ENCODE results near the gene NFIX. TPM values are rescaled to one million over a fixed set of nuclear protein-coding genes. Genes with fewer than 3 reads are reported as not detected.

The NFIX gene
- total and polyA plus RNA-seq, 2 donors from 2014 or later = 4.3 to 65.0 TPM

- DNase-seq (peak in 4 of 5 donors; percentile 68 to 95 (median 85)), FAIRE-seq (no peak)
- Histone ChIP-seq H3K27me3 (ENCODE audit: control insufficient read depth, insufficient read depth, low read length) (peaks cover 49% of the 10 kb centered on the region), H3K4me1 (ENCODE audit: control insufficient read depth in 2 of 3, insufficient read depth in 2 of 3, low read depth in 1 of 3, low read length in 3 of 3) (peaks cover 4 to 29% (median 8%) of the 10 kb centered on the region in 3 donors), H3K9ac (ENCODE audit: low read length in 3 of 3) (peak overlapping the region in 1 of 3 donors; percentile 38), H3K27ac (ENCODE audit: low read depth in 2 of 2, low read length in 2 of 2) (peak overlapping the region; percentile 72 to 84), H3K4me3 (ENCODE audit: low read length in 3 of 3) (peak overlapping the region; percentile 17 to 56 (median 50)), H3K36me3 (ENCODE audit: control insufficient read depth in 2 of 3, insufficient read depth in 3 of 3, low read length in 3 of 3) (peaks cover 0 to 2% (median 0%) of the 10 kb centered on the region in 3 donors), H3K9me3 (ENCODE audit: control insufficient read depth in 2 of 3, insufficient read depth in 1 of 3, low read length in 3 of 3) (no peaks in the 10 kb centered on the region)
- no peak for TF ChIP-seq CTCF (IDR thresholded peaks at IDR 0.05; ENCODE audit: borderline replicate concordance, extremely low read depth, insufficient read depth)
- intact Hi-C loops (cut with DNase I) = no loop called here
Measured at GRCh38 chr19:13022859-13023636, 27.8 kb downstream of the NFIX start.

GRCh38 chr19:13023656-13024055 is 28.4 kb downstream of the NFIX start:
- Histone ChIP-seq H3K4me1 (ENCODE audit: control insufficient read depth in 2 of 3, insufficient read depth in 2 of 3, low read depth in 1 of 3, low read length in 3 of 3) (peaks cover 4 to 26% (median 8%) of the 10 kb centered on the region in 3 donors), H3K36me3 (ENCODE audit: control insufficient read depth in 2 of 3, insufficient read depth in 3 of 3, low read length in 3 of 3) (peaks cover 0 to 2% (median 0%) of the 10 kb centered on the region in 3 donors), H3K27ac (ENCODE audit: low read depth in 2 of 2, low read length in 2 of 2) (no peak overlapping the region), H3K27me3 (ENCODE audit: control insufficient read depth, insufficient read depth, low read length) (peaks cover 51% of the 10 kb centered on the region), H3K4me3 (ENCODE audit: low read length in 3 of 3) (peak overlapping the region in 1 of 3 donors; percentile 50), H3K9me3 (ENCODE audit: control insufficient read depth in 2 of 3, insufficient read depth in 1 of 3, low read length in 3 of 3) (no peaks in the 10 kb centered on the region), H3K9ac (ENCODE audit: low read length in 3 of 3) (no peak overlapping the region)
- no peak for FAIRE-seq
- DNase-seq = no peak
- intact Hi-C loops (cut with DNase I) = no loop called here
- no peak for TF ChIP-seq CTCF (IDR thresholded peaks at IDR 0.05; ENCODE audit: borderline replicate concordance, extremely low read depth, insufficient read depth)

GRCh38 chr19:13024126-13024950 is 29.1 kb downstream of the NFIX start:
- Histone ChIP-seq H3K27ac (ENCODE audit: low read depth in 2 of 2, low read length in 2 of 2) (no peak overlapping the region), H3K4me1 (ENCODE audit: control insufficient read depth in 2 of 3, insufficient read depth in 2 of 3, low read depth in 1 of 3, low read length in 3 of 3) (peaks cover 4 to 26% (median 8%) of the 10 kb centered on the region in 3 donors), H3K9ac (ENCODE audit: low read length in 3 of 3) (peak overlapping the region in 2 of 3 donors; percentile 19 to 47), H3K4me3 (ENCODE audit: low read length in 3 of 3) (peak overlapping the region in 2 of 3 donors; percentile 37 to 46), H3K27me3 (ENCODE audit: control insufficient read depth, insufficient read depth, low read length) (peaks cover 47% of the 10 kb centered on the region), H3K36me3 (ENCODE audit: control insufficient read depth in 2 of 3, insufficient read depth in 3 of 3, low read length in 3 of 3) (peaks cover 0 to 2% (median 0%) of the 10 kb centered on the region in 3 donors), H3K9me3 (ENCODE audit: control insufficient read depth in 2 of 3, insufficient read depth in 1 of 3, low read length in 3 of 3) (no peaks in the 10 kb centered on the region)
- intact Hi-C loops (cut with DNase I) = no loop called here
- DNase-seq (no peak), FAIRE-seq (no peak)
- no peak for TF ChIP-seq CTCF (IDR thresholded peaks at IDR 0.05; ENCODE audit: borderline replicate concordance, extremely low read depth, insufficient read depth)
